Breast epithelium (tissue), 3 donors: ENCODE measurements around the gene IFT88.

ENCODE experiments used
- CTCF ChIP-seq, 3 donors: fragments of 450-650 bp; IDR thresholded peaks; one replicate each; pipeline ENCODE4 v1.5.1; 2016 to 2017; ENCODE audit warnings: antibody characterized with exemption in 3 of 3, mild to moderate bottlenecking in 3 of 3, moderate library complexity in 3 of 3
- POLR2A ChIP-seq: fragments of 450-650 bp; IDR thresholded peaks from one replicate; pipeline ENCODE4 v1.6.1; 2016; ENCODE audit warnings: antibody characterized with exemption, mild to moderate bottlenecking, moderate library complexity

- no peak for TF ChIP-seq CTCF (IDR thresholded peaks at IDR 0.05)
- TF ChIP-seq POLR2A = no peak
Measured at GRCh38 chr13:20558982-20559381, 8.0 kb upstream of the IFT88 start.
